AG09319 (cell line): ENCODE measurements around the gene HDGF.

ENCODE experiments used
- DNase-seq: peaks from one replicate; pipeline ENCODE4 v3.0.0-alpha.2; 2010; ENCODE audit warnings: low read depth; ENCODE audit errors: extremely low read depth
- CTCF ChIP-seq: IDR thresholded peaks from 2 replicates; pipeline ENCODE4 v1.5.1; 2011; ENCODE audit warnings: low read depth, mild to moderate bottlenecking, inconsistent platforms, low read length, moderate library complexity

Gene HDGF

GRCh38 chr1:156740741-156741480, 10.6 kb downstream of the HDGF start, which contains the start of gene MRPL24:
TSS of gene MRPL24 (minus strand) at chr1:156741088. CDS start at chr1:156738704, 2,384 bp downstream.
- no peak for TF ChIP-seq CTCF
- DNase-seq = peak; percentile 98

GRCh38 chr1:156740237-156740740, 11.2 kb downstream of the HDGF start:
- DNase-seq = no peak
- TF ChIP-seq CTCF = no peak

GRCh38 chr1:156738916-156739315, 12.6 kb downstream of the HDGF start:
- no peak for TF ChIP-seq CTCF
- no peak for DNase-seq

DNA sequence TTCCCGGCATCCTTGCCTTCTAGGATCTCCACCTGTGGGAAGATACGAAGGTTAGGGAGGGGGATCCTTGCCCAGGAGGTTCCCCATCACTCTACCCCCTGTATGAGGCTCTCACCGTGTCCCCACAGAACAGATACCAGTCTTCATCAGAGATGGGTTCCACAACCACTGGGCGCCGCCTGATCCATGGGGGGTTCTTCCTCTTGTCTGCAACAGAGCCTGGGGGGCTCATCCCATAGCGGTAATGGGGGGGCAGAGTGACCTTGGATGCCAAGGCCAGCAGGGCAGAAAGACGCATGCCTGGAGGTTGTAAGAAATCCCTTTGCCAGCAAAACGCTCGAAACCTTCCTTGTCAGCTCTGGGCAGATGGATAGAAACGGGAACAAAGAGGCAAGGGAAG, 13.1 kb downstream of the HDGF start:
- no peak for DNase-seq
- TF ChIP-seq CTCF = no peak

- TF ChIP-seq CTCF = no peak
- DNase-seq = no peak
These were observed 17.4 kb downstream of the HDGF start for GRCh38 chr1:156733989-156734584.

GRCh38 chr1:156728599-156729462, 22.6 kb downstream of the HDGF start, which contains the start of gene ISG20L2:
TSS of gene ISG20L2 (minus strand) at chr1:156728766. CDS start at chr1:156727652, 1,114 bp downstream.
- TF ChIP-seq CTCF = no peak; the same call in 1 of the 2 replicates
- peak; percentile 96 for DNase-seq
